SW 1271 (cell line): ENCODE measurements around the gene OPCML.

Source experiments
- DNase-seq, 2 experiments: peaks; one replicate each; lab custom pipeline; 2025; lab: John Stamatoyannopoulos, UW

The OPCML gene

GRCh38 chr11:133541021-133541719 is 8.9 kb upstream of the OPCML start:
- no peak for DNase-seq

GRCh38 chr11:133536198-133536597 is 3.9 kb upstream of the OPCML start:
- DNase-seq = no peak

- DNase-seq = no peak
Measured at GRCh38 chr11:133533205-133533604, 904 bp upstream of the OPCML start.

GRCh38 chr11:133531458-133531857 is 843 bp downstream of the OPCML start:
- DNase-seq = no peak

- DNase-seq = no peak
Measured at GRCh38 chr11:133530501-133530835, 1.8 kb downstream of the OPCML start.

GRCh38 chr11:133529807-133530500 is 2.3 kb downstream of the OPCML start:
- DNase-seq = no peak

GRCh38 chr11:133526790-133527189 is 5.5 kb downstream of the OPCML start:
- DNase-seq = no peak

GRCh38 chr11:133525976-133526375 is 6.3 kb downstream of the OPCML start:
- DNase-seq = no peak

GRCh38 chr11:133524488-133524887 is 7.8 kb downstream of the OPCML start:
- DNase-seq = no peak

- DNase-seq = no peak
Measured at GRCh38 chr11:133522344-133522743, 10.0 kb downstream of the OPCML start.

- DNase-seq = no peak
Measured at GRCh38 chr11:133521502-133521901, 10.8 kb downstream of the OPCML start.

GRCh38 chr11:133520707-133521106 is 11.6 kb downstream of the OPCML start:
- DNase-seq = no peak

GRCh38 chr11:133519560-133519959 is 12.7 kb downstream of the OPCML start:
- DNase-seq = no peak

- no peak for DNase-seq
Measured at GRCh38 chr11:133518702-133519264, 13.5 kb downstream of the OPCML start.

- no peak for DNase-seq
Measured at GRCh38 chr11:133516845-133517244, 15.5 kb downstream of the OPCML start.

- DNase-seq = no peak
Measured at GRCh38 chr11:133515107-133515506, 17.2 kb downstream of the OPCML start.

- no peak for DNase-seq
Measured at GRCh38 chr11:133509924-133510697, 22.2 kb downstream of the OPCML start.

GRCh38 chr11:133508468-133508867 is 23.8 kb downstream of the OPCML start:
- DNase-seq = no peak

GRCh38 chr11:133507185-133507584 is 25.1 kb downstream of the OPCML start:
- no peak for DNase-seq

GRCh38 chr11:133506551-133507094 is 25.7 kb downstream of the OPCML start:
- DNase-seq = no peak

GRCh38 chr11:133506023-133506422 is 26.3 kb downstream of the OPCML start:
- DNase-seq = no peak

GRCh38 chr11:133504906-133505305 is 27.4 kb downstream of the OPCML start:
- DNase-seq = no peak
